IMR-90 (cell line): ENCODE measurements around the gene CRIM1. TPM values are rescaled to one million over a fixed set of nuclear protein-coding genes. Genes with fewer than 3 reads are reported as not detected.
A peak's percentile ranks its signal among the peaks of the same experiment; 100 is the strongest.

ENCODE experiments used
- ATAC-seq: fragments of 200-7000 bp; cut with Tn5 transposase; 2 replicates; pipeline ENCODE4 v1.9.1; 2020; ENCODE audit warnings: low read depth, mild to moderate bottlenecking, moderate library complexity
- BruUV-seq: library from RNA; stranded (reverse); fragments of 400-500 nt; replicated peaks from 2 replicates; lab custom pipeline; 2021; lab: Mats Ljungman, UMichigan
- CTCF ChIA-PET: fragments of 300-600 bp; formaldehyde crosslinking; extraction: SDS; loops from one replicate; lab custom pipeline; 2021; ENCODE audit warnings: antibody characterized with exemption; lab: Yijun Ruan, JAX
- POLR2A ChIA-PET: fragments of 300-600 bp; sonication (Branson Sonifier 250); formaldehyde crosslinking; loops from one replicate; lab custom pipeline; 2022; ENCODE audit warnings: antibody characterized with exemption; ENCODE audit not compliant: unreplicated experiment; lab: Charles Lee
- DNase-seq: peaks from one replicate; pipeline ENCODE4 v3.0.0; 2013
- H2AFZ ChIP-seq: replicated peaks from 2 replicates; pipeline ENCODE3; 2013; ENCODE audit warnings: low read length, mild to moderate bottlenecking; ENCODE audit not compliant: poor library complexity
- H2AK5ac ChIP-seq: 2 replicates; pipeline ENCODE4 v1.6.1; 2013; ENCODE audit warnings: low read depth, low read length, inconsistent platforms
- H2AK9ac ChIP-seq: replicated peaks from 2 replicates; pipeline ENCODE3; 2013; ENCODE audit warnings: mild to moderate bottlenecking, low read depth, low read length, moderate library complexity; ENCODE audit not compliant: poor library complexity
- H2BK120ac ChIP-seq: 2 replicates; pipeline ENCODE4 v1.6.1; 2013; ENCODE audit warnings: low read depth, low read length, inconsistent platforms
- H2BK15ac ChIP-seq: 3 replicates; pipeline ENCODE4 v1.6.1; 2013; ENCODE audit warnings: low read depth, low read length, inconsistent platforms
- H2BK20ac ChIP-seq: 2 replicates; pipeline ENCODE4 v1.6.1; 2013; ENCODE audit warnings: low read depth, mild to moderate bottlenecking, inconsistent platforms, low read length, moderate library complexity
- H2BK5ac ChIP-seq: 2 replicates; pipeline ENCODE4 v1.6.1; 2013; ENCODE audit warnings: mild to moderate bottlenecking, low read depth, low read length, inconsistent platforms; ENCODE audit not compliant: poor library complexity, severe bottlenecking
- H3K14ac ChIP-seq: replicated peaks from 2 replicates; pipeline ENCODE4 v1.6.1; 2013; ENCODE audit warnings: low read depth, low read length, inconsistent platforms
- H3K18ac ChIP-seq: 2 replicates; pipeline ENCODE4 v1.6.1; 2013; ENCODE audit warnings: low read depth, low read length, control low read depth
- H3K23ac ChIP-seq: 2 replicates; pipeline ENCODE4 v1.6.1; 2013; ENCODE audit warnings: low read depth, low read length, inconsistent platforms
- H3K27ac ChIP-seq: 2 replicates; pipeline ENCODE4 v1.5.1; 2013; ENCODE audit warnings: mild to moderate bottlenecking, control low read depth, low read length; ENCODE audit not compliant: insufficient read depth
- H3K27me3 ChIP-seq: 2 replicates; pipeline ENCODE4 v1.6.1; 2013; ENCODE audit warnings: low read length; ENCODE audit not compliant: control insufficient read depth, insufficient read depth
- H3K36me3 ChIP-seq: 2 replicates; pipeline ENCODE4 v1.6.1; 2013; ENCODE audit warnings: low read length, mixed read lengths; ENCODE audit not compliant: control insufficient read depth, insufficient read depth
- H3K4ac ChIP-seq: 2 replicates; pipeline ENCODE4 v1.6.1; 2013; ENCODE audit warnings: low read depth, low read length, inconsistent platforms
- H3K4me1 ChIP-seq: 2 replicates; pipeline ENCODE4 v1.6.1; 2013; ENCODE audit warnings: low read length, mixed read lengths; ENCODE audit not compliant: control insufficient read depth, insufficient read depth
- H3K4me2 ChIP-seq: 2 replicates; pipeline ENCODE4 v1.6.1; 2013; ENCODE audit warnings: low read depth, mild to moderate bottlenecking, control low read depth, low read length, moderate library complexity
- H3K4me3 ChIP-seq: 2 replicates; pipeline ENCODE4 v1.5.1; 2013; ENCODE audit warnings: low read depth, mild to moderate bottlenecking, control low read depth, low read length, moderate library complexity; ENCODE audit not compliant: insufficient read depth
- H3K56ac ChIP-seq: 2 replicates; pipeline ENCODE4 v1.6.1; 2013; ENCODE audit warnings: low read length, inconsistent platforms; ENCODE audit not compliant: insufficient read depth; ENCODE audit errors: extremely low read depth
- H3K79me1 ChIP-seq, 2 experiments: 2 replicates each; pipeline ENCODE4 v1.6.1; 2013; ENCODE audit warnings: low read length in 2 of 2, inconsistent platforms in 1 of 2, low read depth in 1 of 2
- H3K9ac ChIP-seq: 2 replicates; pipeline ENCODE4 v1.6.1; 2013; ENCODE audit warnings: low read depth, low read length, control low read depth
- H3K9me1 ChIP-seq: 2 replicates; pipeline ENCODE4 v1.6.1; 2013; ENCODE audit warnings: low read length, inconsistent platforms; ENCODE audit not compliant: insufficient read depth
- H3K9me3 ChIP-seq: 2 replicates; pipeline ENCODE4 v1.6.1; 2013; ENCODE audit warnings: low read length; ENCODE audit not compliant: control insufficient read depth, insufficient read depth
- H4K20me1 ChIP-seq: 2 replicates; pipeline ENCODE4 v1.6.1; 2013; ENCODE audit warnings: low read length, inconsistent platforms; ENCODE audit not compliant: insufficient read depth
- H4K5ac ChIP-seq: 2 replicates; pipeline ENCODE4 v1.6.1; 2013; ENCODE audit warnings: mild to moderate bottlenecking, low read depth, low read length, control low read depth
- H4K8ac ChIP-seq, 2 experiments: 2 replicates each; pipeline ENCODE4 v1.6.1; 2013; ENCODE audit warnings: low read depth in 2 of 2, low read length in 2 of 2, control low read depth in 1 of 2, inconsistent platforms in 1 of 2
- H4K91ac ChIP-seq: 2 replicates; pipeline ENCODE4 v1.6.1; 2013; ENCODE audit warnings: low read depth, low read length, inconsistent platforms; ENCODE audit not compliant: insufficient read depth
- BHLHE40 ChIP-seq: fragments of 150-350 bp; IDR thresholded peaks from 2 replicates; pipeline ENCODE4 v1.6.1; 2016; ENCODE audit warnings: mild to moderate bottlenecking, low read depth, low read length
- CEBPB ChIP-seq: IDR thresholded peaks from 2 replicates; pipeline ENCODE4 v1.6.1; 2012; ENCODE audit warnings: low read depth, low read length, improper control_type of control experiment
- CHD1 ChIP-seq: IDR thresholded peaks from 2 replicates; pipeline ENCODE4 v1.6.1; 2012; ENCODE audit warnings: low read depth, low read length, improper control_type of control experiment
- FOS ChIP-seq: fragments of 150-350 bp; IDR thresholded peaks from 2 replicates; pipeline ENCODE4 v1.6.1; 2016; ENCODE audit warnings: low read depth, low read length
- MAFK ChIP-seq: IDR thresholded peaks from 2 replicates; pipeline ENCODE4 v1.6.1; 2012; ENCODE audit warnings: low read depth, low read length, improper control_type of control experiment
- MAZ ChIP-seq: IDR thresholded peaks from 2 replicates; pipeline ENCODE4 v1.6.1; 2012; ENCODE audit warnings: low read depth, mild to moderate bottlenecking, low read length, improper control_type of control experiment, moderate library complexity, borderline replicate concordance
- NFE2L2 ChIP-seq: fragments of 150-350 bp; IDR thresholded peaks from 2 replicates; pipeline ENCODE4 v1.6.1; 2016; ENCODE audit warnings: low read depth, mild to moderate bottlenecking, low read length
- POLR2A ChIP-seq: IDR thresholded peaks from 2 replicates; pipeline ENCODE4 v1.6.1; 2012; ENCODE audit warnings: mild to moderate bottlenecking, low read depth, low read length
- RAD21 ChIP-seq: IDR thresholded peaks from 2 replicates; pipeline ENCODE4 v1.6.1; 2012; ENCODE audit warnings: low read length, improper control_type of control experiment
- RCOR1 ChIP-seq: IDR thresholded peaks from 2 replicates; pipeline ENCODE4 v1.6.1; 2012; ENCODE audit warnings: mild to moderate bottlenecking, low read length, improper control_type of control experiment; ENCODE audit not compliant: insufficient replicate concordance
- RFX5 ChIP-seq: IDR thresholded peaks from 2 replicates; pipeline ENCODE4 v1.8.0; 2012; ENCODE audit warnings: low read depth, mild to moderate bottlenecking, low read length, moderate library complexity
- SMC3 ChIP-seq: fragments of 150-350 bp; IDR thresholded peaks from 2 replicates; pipeline ENCODE4 v1.6.1; 2016; ENCODE audit warnings: low read depth, mild to moderate bottlenecking, antibody characterized with exemption, low read length, moderate library complexity
- WGBS, 2 experiments: methylation state at CpG; one replicate each; pipeline versions ENCODE4 v1.1.5 to v1.1.7; 2013; ENCODE audit warnings: missing lambda C conversion rate in 2 of 2; ENCODE audit not compliant: insufficient read length in 1 of 2; ENCODE audit errors: extremely low coverage in 2 of 2; 5-methylcytosine and 5-hydroxymethylcytosine counted together
- dilution Hi-C: fragments of 300-500 bp; cut with HindIII; formaldehyde crosslinking; loops from one replicate; pipeline ENCODE4 v1.14.3; 2018; ENCODE audit warnings: low sequenced_read_pairs; ENCODE audit not compliant: unreplicated experiment
- in situ Hi-C: fragments of 300-500 bp; cut with MboI; formaldehyde crosslinking; loops from 3 replicates; pipeline ENCODE4 v1.14.3; 2019; ENCODE audit warnings: low sequenced_read_pairs, inconsistent platforms, mixed read lengths
- intact Hi-C: fragments of 100-400 bp; cut with micrococcal nuclease; formaldehyde crosslinking; loops from 2 replicates; pipeline ENCODE4 v1.10.0; 2022
- polyA plus RNA-seq, 3 experiments: library from polyadenylated mRNA; depleted of rRNA; stranded (reverse); fragments of >200 nt; gene quantifications; 2 replicates each; pipeline ENCODE4 v1.2.3, GENCODE V29; 2012; ENCODE audit warnings: low replicate concordance in 1 of 3
- total RNA-seq: library from RNA; depleted of rRNA; stranded (reverse); fragments of >200 nt; gene quantifications from 2 replicates; pipeline ENCODE4 v1.2.3, GENCODE V29; 2012
- TF ChIP-seq, protein P1 (sequence below): fragments of 150-350 bp; IDR thresholded peaks from 2 replicates; pipeline ENCODE4 v1.6.1; 2016; ENCODE audit warnings: low read depth, mild to moderate bottlenecking, low read length, moderate library complexity, borderline replicate concordance
- TF ChIP-seq, protein P2 (sequence below): conservative IDR thresholded peaks from 2 replicates; pipeline ENCODE4 v1.5.1; 2012; ENCODE audit warnings: mild to moderate bottlenecking, low read depth, low read length, improper control_type of control experiment
- TF ChIP-seq, protein P3 (sequence below): fragments of 150-350 bp; IDR thresholded peaks from 2 replicates; pipeline ENCODE4 v1.6.1; 2017; ENCODE audit warnings: mild to moderate bottlenecking, antibody characterized with exemption, low read length, low read depth

Gene CRIM1
- total and polyA plus RNA-seq, 2 of the 4 experiments (the other 2 are of a cell fraction), result 285 to 490 TPM

DNA sequence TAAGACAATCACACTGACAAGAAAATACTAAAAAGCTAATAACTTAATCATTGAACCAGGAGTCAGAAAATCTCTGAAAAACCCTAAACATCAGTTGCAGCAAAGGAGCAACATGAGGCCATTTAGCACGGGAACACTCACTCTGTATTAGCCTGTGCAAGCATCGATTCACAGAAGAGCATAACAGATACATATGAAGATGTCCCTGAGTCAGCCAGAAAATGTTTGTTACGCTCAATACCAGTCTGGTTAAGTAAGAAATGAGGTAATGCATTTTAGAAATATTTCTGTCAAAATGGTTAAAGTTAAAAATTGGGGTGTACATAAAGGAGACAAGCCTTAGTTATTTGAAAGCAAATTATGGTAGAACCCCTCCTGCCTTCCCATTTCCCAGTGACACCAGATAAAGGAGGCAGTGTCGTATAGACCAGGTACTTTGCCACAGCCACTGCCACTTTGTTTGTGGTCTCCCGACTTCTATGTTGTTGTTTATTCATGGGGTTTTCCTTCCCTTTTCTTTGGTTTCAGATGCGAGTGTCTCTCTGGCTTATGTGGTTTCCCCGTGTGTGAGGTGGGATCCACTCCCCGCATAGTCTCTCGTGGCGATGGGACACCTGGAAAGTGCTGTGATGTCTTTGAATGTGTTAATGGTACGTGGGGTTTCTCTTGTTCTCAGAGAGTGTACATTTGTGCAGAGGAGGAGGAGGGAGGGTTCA, 108.6 kb downstream of the CRIM1 start:
- H4K91ac ChIP-seq, result peak overlapping the region; percentile 61; the same call in 1 of the 2 replicates
- peak overlapping the region; percentile 15; the same call in 1 of the 2 replicates for H4K5ac ChIP-seq
- no TSS peak for BruUV-seq
- peaks cover 53 to 85% of the 10 kb centered on the region in 2 experiments for H3K79me1 ChIP-seq
- peaks cover 32% of the 10 kb centered on the region for H3K4me1 ChIP-seq
- POLR2A ChIA-PET, result no interaction called here
- peak overlapping the region; percentile 43 for H3K4ac ChIP-seq
- H3K23ac ChIP-seq, result peak overlapping the region; percentile 16; the same call in 1 of the 2 replicates
- H3K9ac ChIP-seq, result no peak overlapping the region
- no peak overlapping the region for H3K4me2 ChIP-seq
- WGBS, 2 experiments, result 80% methylated on average over 1 of the region's 11 CpGs; no CpG with 5 or more reads in 1 of the 2 experiments
- no peak overlapping the region for H3K4me3 ChIP-seq
- DNase-seq, result peak; percentile 58
- H4K8ac ChIP-seq, result peak overlapping the region; percentile 21 to 68; a peak in 3 of 4 replicates
- peaks cover 18% of the 10 kb centered on the region; the same call in 1 of the 2 replicates for H4K20me1 ChIP-seq
- CTCF ChIA-PET, result no interaction called here
- no peak overlapping the region for H2AFZ ChIP-seq
- H2BK15ac ChIP-seq, result peak overlapping the region; percentile 12; the same call in 1 of the 3 replicates
- no peaks in the 10 kb centered on the region for H3K27me3 ChIP-seq
- H3K9me3 ChIP-seq, result no peaks in the 10 kb centered on the region
- H2AK5ac ChIP-seq, result no peak overlapping the region
- in situ Hi-C loops (no loop called here), dilution Hi-C loops (no loop called here), intact Hi-C loops (no loop called here)
- peaks cover 27% of the 10 kb centered on the region for H3K9me1 ChIP-seq
- peak overlapping the region; percentile 63; the same call in 1 of the 2 replicates for H2BK20ac ChIP-seq
- H2BK5ac ChIP-seq, result peak overlapping the region; percentile 94
- H3K18ac ChIP-seq, result peak overlapping the region; percentile 41; the same call in 1 of the 2 replicates
- peak overlapping the region; percentile 63 for H3K14ac ChIP-seq
- H2AK9ac ChIP-seq, result no peak overlapping the region
- ATAC-seq, result no peak
- H3K36me3 ChIP-seq, result peaks cover 40% of the 10 kb centered on the region
- peak overlapping the region; percentile 45; the same call in 1 of the 2 replicates for H2BK120ac ChIP-seq
- peak overlapping the region; percentile 1; the same call in 1 of the 2 replicates for H3K27ac ChIP-seq
- H3K56ac ChIP-seq, result no peak overlapping the region
- TF ChIP-seq BHLHE40 (no peak), RAD21 (no peak), SMC3 (no peak), MAZ (no peak), MAFK (no peak), RFX5 (no peak), RCOR1 (no peak), FOS (no peak), CEBPB (no peak), NFE2L2 (no peak), CHD1 (no peak), POLR2A (no peak)
- TF ChIP-seq, protein P1, sequence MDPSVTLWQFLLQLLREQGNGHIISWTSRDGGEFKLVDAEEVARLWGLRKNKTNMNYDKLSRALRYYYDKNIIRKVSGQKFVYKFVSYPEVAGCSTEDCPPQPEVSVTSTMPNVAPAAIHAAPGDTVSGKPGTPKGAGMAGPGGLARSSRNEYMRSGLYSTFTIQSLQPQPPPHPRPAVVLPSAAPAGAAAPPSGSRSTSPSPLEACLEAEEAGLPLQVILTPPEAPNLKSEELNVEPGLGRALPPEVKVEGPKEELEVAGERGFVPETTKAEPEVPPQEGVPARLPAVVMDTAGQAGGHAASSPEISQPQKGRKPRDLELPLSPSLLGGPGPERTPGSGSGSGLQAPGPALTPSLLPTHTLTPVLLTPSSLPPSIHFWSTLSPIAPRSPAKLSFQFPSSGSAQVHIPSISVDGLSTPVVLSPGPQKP, result no peak
- TF ChIP-seq, protein P2, sequence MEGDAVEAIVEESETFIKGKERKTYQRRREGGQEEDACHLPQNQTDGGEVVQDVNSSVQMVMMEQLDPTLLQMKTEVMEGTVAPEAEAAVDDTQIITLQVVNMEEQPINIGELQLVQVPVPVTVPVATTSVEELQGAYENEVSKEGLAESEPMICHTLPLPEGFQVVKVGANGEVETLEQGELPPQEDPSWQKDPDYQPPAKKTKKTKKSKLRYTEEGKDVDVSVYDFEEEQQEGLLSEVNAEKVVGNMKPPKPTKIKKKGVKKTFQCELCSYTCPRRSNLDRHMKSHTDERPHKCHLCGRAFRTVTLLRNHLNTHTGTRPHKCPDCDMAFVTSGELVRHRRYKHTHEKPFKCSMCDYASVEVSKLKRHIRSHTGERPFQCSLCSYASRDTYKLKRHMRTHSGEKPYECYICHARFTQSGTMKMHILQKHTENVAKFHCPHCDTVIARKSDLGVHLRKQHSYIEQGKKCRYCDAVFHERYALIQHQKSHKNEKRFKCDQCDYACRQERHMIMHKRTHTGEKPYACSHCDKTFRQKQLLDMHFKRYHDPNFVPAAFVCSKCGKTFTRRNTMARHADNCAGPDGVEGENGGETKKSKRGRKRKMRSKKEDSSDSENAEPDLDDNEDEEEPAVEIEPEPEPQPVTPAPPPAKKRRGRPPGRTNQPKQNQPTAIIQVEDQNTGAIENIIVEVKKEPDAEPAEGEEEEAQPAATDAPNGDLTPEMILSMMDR, result no peak
- TF ChIP-seq, protein P3, sequence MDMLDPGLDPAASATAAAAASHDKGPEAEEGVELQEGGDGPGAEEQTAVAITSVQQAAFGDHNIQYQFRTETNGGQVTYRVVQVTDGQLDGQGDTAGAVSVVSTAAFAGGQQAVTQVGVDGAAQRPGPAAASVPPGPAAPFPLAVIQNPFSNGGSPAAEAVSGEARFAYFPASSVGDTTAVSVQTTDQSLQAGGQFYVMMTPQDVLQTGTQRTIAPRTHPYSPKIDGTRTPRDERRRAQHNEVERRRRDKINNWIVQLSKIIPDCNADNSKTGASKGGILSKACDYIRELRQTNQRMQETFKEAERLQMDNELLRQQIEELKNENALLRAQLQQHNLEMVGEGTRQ, result no peak
